GM21786 (cell line): ENCODE results near the gene TMEM271.

Source experiments
- ATAC-seq: cut with Tn5 transposase; IDR thresholded peaks from one replicate; pipeline ENCODE4 v1.9.1; 2021; ENCODE audit not compliant: unreplicated experiment

The TMEM271 gene, protein sequence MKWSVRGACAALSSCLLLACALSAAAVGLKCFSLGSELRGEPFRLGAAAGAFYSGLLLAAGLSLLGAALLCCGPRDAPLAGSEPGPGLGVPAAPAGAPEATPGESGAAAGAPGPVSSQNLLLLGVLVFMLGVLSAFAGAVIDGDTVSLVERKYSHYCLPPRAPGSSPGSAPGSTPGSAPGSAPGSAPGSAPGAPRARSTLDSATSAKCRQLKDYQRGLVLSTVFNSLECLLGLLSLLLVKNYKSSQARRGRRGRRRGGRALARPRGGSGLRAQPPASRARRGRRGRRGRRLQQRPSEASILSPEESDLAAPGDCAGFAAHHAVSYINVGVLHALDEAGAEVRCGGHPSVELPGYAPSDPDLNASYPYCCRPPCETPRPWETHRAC

DNA sequence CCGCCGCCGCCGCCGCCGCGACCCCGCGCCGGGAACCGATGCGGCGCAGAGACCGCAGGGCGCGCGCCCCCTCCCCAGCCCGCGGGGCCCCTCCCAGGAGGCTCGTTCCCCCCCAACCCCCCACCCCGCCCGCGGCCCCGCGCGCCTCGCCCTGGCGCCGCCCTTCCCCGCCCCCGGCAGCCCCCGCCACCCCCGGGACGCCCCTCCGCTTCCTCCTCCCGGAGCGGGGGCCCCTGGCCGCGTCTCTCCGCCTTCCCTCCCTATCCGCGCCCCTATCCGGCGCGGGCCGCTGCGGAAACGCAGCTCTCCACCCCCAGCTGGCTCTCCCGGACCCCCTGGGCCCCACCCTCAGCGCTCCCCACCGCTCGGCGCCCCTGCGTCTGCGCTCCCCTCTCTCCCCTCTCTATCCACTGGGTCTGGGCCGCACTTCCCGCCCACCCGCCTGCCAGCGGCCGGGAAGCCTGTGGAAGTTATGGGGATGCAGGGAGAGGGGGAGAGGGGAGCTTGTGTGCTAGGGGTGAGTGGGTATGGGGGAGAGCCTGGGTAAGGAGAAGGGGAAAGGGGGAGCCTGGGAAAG lies at the start of gene TMEM271:
TSS of gene TMEM271 (minus strand) at position 51 of the 577 bp plus-strand sequence. CDS start 233 bp downstream, outside the sequence.
- no peak for ATAC-seq

DNA sequence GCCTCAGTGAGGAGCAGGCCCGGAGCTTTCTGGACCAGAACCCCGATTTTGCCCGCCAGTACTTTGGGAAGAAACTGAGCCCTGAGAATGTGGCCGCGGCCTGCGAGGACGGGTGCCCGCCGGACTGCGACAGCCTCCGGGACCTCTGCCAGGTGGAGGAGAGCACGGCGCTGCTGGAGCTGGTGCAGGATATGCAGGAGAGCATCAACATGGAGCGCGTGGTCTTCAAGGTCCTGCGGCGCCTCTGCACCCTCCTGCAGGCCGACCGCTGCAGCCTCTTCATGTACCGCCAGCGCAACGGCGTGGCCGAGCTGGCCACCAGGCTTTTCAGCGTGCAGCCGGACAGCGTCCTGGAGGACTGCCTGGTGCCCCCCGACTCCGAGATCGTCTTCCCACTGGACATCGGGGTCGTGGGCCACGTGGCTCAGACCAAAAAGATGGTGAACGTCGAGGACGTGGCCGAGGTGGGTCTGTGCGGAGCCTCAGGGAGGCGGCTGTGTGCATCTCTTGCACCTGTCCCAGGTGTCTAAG lies 49.6 kb upstream of the TMEM271 start:
- no peak for ATAC-seq

DNA sequence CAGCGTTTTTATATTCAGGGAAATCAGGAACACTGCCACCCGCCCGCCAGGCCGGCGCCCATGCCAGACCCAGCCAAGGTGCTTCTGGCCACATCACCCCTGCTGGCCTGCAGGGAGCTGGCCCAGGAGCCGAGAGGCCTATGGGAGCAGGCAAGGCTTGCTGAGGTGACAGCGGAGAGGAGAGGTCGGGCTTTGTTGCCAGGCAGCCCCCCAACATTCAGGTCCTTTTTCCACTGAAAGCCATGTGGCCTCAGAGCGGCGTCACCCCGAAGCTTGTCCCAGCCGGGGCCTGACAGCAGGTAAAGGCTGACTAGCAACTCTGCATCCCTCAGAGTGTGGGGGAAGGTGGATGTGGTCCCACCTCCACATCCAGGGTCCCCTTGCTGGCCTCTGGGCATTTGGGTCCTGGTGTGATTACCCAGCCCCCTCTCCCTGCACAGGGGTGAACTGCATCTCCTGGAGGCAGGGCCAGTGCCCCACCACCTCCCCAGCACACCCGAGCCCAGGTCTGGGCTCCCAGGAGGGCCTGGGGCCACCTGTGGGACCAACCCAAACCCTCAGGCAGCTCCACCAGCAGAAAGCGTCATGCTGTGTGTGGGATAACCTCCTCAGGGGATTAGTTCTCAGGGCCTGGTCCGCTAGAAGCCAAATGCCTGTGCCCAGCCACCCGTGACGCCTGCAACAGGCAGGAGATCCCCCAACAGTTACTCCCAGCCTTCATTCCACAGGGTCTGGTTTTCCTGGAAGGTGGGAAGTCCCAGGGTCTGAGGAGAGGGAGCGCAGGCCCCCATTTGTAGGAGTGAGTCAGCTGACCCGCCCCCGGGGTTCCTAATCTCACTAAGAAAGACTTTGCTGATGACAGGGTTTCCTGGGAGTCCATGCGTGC lies 48.9 kb upstream of the TMEM271 start, which contains the start of gene PDE6B:
TSS of gene PDE6B (plus strand) at position 869 of the 886 bp plus-strand sequence. CDS start 54 bp downstream, outside the sequence.
- no peak for ATAC-seq

DNA sequence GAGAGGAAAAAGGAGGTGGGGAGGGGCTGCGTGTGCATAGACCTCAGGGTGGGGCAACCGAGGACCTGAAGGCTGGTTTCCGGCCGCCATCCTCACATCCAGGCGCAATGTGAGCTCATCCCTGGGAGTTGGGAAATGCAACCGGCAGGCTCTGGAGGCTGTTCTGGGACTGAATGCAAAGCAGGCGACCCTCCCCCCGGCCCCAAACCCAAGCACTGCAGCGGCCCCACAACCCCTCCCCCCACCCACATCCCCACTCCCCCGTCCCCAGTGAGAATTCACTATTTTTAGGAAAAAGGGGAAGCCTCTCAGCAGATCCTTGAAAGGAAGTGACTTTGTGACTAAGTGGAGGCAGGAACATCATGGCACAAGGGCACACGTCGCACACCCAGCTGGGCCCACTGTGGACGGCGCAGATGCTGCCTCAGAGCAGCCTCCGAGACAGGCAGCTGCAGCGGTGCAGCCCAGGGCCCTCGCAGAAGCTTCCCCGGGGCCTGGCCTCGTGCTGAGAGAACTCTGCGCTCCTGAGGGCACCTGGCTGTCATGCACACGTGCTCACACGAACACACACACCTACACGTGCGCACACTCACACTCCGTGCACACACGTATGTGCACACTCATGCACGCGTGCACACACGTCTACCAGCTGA lies 47.9 kb upstream of the TMEM271 start:
- ATAC-seq: no peak

DNA sequence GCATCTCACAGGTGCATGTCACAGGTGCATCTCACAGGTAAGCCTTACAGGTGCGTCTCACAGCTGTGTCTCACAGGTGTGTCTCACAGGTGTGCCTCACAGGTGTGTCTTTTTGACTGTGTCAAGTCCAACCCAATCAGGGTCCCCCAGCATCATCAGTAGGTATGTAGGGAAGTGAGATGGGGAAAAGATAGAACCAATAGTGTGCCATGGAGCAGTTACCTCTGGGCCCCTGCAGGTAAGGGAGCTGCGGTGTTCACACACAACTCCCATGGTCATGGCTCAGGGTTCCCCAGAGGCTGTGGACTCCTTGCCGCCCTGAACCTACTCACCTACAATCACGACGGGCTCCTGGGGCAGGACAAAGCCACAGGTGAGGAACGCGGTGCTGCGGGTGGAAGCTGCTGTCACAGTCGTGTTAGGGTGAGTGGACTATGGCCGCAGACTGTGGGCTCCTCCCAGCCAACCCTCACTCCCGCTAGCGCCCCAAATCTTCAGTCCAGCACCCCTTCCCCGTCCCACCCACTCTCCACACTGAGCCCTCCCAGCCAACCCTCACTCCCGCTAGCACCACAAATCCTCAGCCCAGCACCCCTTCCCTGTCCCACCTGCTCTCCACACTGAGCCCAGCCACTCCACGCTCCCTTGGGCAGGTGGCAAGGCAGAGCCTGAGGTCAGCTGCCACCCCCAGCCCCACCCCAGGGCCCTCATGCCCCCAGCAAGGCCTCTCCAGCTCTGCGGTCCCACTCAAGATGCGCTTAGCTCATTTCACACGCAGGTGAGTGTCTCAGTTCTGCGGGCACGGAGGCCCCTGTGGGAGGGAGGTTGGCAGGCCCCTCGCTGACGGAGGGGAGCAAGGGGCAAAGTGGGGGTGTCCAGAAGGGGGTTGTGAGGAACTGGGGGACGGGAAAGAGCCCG lies 47.2 kb upstream of the TMEM271 start:
- no peak for ATAC-seq

DNA sequence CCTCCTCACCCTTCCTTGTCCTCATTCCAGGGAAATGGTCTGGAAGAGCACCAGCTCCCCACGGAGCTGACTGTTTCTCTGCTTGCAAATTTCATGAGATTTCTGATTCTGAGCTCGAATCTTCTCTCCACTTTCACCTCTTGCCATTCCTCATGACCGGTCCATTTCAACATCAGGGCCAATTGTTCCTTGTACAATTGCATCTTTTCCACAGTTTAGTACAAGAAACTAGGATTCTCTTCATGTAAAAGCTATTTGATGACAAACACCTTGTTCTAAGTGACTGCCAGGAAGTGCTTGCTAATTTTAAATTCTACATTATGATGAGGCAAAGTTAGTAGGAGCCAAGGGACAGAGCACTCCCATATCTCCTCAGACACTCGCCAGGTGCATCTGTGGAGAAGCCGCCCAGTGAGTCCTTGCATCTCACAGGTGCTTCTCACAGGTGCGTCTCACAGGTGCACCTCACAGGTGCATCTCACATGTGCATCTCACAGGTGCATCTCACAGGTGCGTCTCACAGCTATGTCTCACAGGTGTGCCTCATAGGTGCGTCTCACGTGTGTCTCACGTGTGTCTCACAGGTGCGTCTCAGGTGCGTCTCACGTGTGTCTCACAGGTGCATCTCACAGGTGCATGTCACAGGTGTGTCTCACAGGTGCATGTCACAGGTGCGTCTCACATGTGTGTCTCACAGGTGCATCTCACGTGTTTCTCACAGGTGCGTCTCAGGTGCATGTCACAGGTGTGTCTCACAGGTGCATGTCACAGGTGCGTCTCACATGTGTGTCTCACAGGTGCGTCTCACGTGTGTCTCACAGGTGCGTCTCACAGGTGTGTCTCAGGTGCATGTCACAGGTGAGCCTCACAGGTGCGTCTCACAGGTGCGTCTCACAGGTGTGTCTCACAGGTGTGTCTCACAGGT lies 46.2 kb upstream of the TMEM271 start:
- ATAC-seq: no peak

DNA sequence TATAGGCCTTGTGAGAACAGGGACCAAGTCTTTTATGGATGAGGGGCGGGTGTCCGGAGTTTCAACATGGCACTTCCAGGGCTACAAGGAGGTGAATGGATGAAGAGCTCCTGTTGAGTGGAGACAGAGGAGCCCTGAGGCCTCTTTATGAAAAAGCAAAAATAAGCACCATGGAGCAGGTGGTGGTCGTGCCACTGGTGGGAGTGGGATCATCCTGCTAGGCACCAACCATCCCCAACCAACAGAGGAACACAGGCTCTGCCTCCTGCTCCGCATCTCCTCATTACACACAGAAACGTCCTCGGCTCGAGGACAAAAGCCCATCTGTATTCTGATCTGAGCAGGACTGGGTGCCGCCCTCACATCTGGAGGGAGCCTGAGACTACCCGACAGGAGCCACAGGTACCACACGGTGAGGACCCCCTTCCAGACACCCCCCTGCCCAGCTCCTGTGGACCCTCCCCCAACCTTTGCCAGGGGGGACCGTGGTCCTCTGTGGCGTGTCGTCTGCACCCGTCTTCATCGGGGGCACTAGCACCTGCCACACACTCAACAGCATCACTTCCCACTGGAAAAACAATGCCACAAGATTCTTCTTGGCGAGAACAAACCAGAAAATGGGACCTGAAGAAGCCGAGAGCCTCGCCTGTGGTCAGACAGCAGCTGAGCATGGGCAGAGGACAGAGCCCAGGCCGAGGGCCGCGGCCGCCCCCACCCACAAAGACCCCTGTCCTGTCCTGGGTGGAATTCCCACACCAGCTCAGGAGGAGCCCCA lies 45.4 kb upstream of the TMEM271 start:
- ATAC-seq: no peak

DNA sequence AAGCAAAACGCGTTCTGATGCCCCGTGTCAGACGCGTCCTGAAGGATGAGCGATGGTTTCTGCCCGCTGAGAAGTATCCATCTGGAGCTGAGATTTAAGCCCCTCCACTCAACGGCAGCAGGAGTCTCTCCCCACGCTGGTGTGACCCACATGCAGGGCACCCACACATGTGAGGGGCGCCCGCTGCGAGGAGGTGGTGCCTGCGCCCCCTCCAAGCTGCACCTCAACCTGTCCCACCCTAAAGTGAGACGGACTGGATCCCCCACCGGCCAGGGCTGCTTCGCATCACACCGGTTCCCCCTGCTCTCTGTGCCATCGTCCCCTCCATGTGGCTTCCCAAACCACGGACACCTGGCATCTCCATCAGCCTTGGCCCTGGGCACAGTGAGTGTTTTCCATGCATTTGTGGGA lies 44.8 kb upstream of the TMEM271 start:
- ATAC-seq: no peak

DNA sequence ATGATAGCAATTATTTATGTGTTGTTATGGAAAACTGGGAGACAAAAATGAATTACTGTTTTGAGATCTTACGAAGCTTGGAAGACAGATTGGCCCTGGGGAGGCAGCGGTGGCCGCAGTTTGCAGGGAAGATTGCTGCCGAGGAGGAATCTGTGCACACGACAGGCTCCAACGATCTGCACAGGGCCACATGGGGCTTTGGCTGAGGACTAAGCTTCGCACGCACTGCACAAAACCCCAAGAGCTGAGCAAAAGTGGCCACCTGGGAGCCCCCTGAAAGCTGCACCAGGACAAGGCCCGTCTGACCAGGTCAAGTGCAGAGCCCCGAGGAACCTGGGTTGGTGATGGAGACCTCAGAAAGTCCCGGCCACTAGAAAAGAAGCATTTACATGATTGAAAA lies 44.1 kb upstream of the TMEM271 start:
- no peak for ATAC-seq

DNA sequence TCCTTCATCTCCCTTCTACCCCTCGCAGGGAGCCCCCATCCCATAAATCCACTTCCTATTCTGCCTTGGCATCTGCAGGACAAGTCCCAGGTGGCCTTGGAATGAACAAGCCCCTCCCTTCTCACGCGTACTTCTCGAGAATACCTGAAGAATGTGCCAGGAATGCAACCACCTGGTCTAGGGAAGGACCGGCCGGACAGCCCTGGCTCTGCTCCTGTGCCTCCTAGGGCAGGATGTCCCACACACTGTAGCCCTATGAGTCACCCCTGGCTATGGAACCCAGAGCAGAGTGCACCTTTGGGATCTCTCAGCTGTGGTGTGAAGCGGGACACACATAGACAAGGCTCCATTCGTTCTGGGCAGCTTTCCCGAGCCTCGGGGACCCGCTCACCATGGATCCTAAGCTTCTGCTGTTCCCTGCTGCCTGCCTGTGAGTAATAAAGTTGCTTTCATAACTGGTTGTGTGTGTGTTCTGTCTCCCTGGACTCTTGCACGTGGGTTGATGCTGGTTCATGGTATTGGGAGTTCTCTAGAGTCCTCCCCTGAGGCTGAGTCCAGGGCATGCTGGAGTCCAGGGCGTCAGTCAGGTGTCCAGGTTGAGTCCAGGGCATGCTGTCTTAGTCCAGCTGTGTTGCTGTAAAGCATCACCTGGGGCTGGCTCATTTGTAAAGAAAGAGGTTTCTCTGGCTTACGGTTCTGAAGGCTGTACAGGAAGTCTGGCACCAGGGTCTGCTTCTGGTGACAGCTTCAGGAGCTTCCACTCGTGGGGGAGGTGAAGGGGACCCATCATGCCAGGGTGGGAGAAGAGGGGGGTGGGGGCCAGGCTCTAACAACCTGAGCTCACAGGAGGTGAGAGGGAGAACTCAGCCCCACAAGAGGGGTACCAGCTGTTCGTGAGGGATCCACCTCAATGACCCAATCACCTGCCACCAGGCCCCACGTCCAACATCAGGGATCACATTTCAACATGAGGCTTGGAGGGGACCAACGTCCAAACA lies 41.8 kb upstream of the TMEM271 start:
- no peak for ATAC-seq

DNA sequence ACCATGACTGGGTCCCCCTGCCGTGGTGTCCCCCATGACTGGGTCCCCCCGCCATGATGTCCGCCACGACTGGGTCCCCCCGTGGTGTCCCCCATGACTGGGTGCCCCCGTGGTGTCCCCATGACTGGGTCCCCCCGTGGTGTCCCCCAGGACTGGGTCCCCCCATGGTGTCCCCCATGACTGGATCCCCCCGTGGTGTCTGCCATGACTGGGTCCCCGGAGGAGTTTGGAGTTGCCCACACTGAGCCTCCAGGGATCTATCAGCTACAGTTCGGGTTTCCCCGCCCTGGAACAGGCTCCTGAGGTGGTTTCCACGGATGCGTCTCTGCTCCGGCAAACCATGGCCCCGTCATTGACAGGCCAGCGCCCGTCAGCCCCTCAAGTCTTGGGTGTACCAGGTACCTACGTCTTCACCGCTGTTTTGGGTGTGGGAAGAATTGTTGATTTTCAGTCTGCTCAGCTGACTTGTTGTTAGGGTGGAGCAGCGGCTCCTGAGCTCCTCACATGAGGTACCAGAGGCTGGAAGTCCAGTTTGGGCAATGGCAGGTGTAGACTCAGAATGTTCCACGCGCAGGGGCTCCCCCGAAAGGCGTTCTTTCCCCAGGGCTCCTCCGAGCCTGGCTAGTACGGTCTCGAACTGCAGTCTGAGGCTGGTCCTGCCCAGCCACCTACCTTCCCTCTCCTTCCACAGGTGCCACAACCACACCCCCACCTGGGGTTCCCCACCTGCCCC lies 41.0 kb upstream of the TMEM271 start:
- no peak for ATAC-seq

DNA sequence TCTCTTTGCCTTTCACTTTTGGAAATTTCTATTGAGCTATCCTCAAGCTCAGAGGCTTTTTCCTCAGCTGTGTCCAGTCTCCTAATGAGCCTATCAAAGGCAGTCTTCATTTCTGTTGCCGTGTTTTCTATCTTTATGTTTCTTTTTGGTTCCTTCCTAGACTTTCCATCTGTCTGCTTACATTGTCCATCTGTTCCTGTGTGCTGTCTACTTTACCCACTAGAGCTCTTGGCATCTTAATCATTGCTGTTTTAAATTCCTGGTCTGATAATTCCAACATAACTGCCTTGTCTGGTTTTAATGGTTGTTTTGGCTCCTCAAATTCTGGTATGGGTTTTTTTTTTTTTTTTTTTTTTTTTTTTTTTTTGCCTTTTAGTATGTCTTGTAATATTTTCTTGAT lies 40.0 kb upstream of the TMEM271 start:
- no peak for ATAC-seq

DNA sequence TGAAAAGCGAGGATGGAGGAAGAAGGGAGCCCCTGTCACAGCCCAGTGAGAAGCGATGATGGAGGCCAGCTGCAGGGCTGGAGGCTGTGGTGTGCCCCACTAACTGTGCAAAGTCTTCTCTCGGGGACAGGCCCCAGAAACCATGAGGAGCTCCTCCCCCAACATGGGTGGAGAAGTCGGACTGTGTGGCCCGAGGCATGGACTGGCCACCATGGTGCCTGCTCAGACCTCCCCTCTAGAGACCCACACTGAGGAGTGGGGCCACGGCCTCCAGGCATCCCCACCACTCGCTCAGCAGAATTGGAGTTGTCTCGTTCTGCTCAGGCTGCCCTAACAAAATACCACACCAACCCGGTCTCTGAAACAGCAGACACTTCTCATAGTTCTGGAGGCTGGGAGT lies 37.0 kb upstream of the TMEM271 start:
- no peak for ATAC-seq

DNA sequence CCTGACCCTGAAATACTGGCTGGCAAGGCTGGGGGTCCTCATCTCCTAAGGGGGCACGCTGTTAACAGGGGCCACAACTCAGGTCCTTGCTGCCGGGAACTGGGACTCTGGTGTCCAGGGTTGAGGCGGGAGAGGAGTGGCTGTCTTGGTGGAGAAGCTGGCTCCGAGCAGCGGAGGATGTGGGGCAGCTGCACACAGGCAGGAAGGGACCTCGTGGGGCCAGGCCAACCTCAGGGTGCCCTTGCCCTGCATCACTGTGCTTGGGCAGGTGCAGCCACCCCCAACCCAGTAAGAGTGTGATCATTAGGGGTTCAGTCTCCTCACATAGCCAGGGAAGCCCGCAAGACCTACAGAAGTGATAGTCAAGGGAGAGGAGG lies 36.6 kb upstream of the TMEM271 start:
- ATAC-seq: no peak

DNA sequence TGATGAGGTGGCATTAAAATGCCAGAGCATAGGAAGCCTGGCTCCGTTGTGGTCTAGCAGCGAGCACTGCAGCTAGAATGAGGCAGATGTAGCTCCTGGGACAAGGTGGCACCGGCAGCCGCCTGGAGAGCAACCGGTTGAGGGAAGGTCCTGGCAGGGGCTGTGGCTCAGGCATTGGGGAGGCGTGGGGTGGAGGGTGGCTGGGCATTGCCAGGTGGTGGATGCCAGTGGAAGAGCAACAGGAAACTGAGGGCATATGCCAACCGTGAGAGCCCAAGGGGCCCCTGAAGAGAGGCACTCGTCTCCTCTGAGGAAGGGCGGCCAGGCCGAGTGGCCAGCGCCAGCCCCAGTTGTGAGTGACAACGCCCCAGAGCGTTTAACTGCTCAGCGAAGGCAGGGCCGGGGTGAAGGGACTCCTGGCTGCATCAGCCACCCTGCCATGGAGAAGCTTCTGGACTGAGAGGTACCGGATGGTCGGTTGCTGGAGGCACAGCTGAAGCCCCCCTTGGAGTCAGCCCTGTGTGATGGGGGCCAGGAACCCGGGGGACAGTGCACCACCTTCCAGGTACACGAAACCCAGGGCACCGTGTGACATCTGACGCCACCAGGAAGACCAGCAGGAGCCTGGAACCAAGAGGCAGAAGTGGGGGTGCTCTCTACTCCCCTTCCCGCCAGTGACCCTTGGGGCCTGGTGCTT lies 36.1 kb upstream of the TMEM271 start:
- ATAC-seq: no peak
